Measurements from ENCODE around the gene KMT2C.

DNA sequence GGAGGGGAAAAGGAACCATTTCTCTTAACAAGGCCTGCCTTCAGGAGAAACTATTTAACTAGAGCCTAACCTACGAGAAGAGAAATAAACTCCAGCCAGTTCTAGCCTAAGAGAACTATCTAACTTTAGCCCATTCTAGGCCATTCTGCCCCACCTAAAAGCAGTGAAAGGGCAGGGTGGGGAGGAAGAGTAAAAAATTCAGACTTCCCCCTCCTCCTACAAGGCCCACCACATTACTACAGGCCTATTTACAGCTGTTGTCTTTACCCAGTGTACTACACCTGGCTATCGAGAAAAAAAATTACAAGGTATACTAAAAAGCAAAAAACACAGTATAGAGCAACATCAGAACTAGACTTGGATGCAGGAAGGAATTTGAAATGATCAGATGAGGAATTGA lies 93.0 kb downstream of the KMT2C start:
- no peak for TF ChIP-seq GATA3 (IDR thresholded peaks at IDR 0.05; ENCODE audit: low read depth, low read length)
- TF ChIP-seq GATA2 (IDR thresholded peaks at IDR 0.05; ENCODE audit: low read depth, low read length) = no peak

Data from SH-SY5Y (cell line).